ENCODE measurements around the gene SPNS2. TPM values are rescaled to one million over a fixed set of nuclear protein-coding genes. Genes with fewer than 3 reads are reported as not detected.

The SPNS2 gene
- total and polyA plus RNA-seq, 2 of the 8 experiments (the other 6 are each of a cell fraction or from before 2014, with no cell fraction given), result 1.2 to 1.5 TPM

- WGBS, 2 experiments (ENCODE audit: extremely low coverage in 1 of 2, insufficient coverage in 1 of 2, insufficient read length in 1 of 2, insufficient replicate concordance in 2 of 2, low coverage in 1 of 2, low lambda C conversion rate in 2 of 2, missing lambda C conversion rate in 1 of 2), result 97% methylated on average over 21 of the region's 26 CpGs; no CpG with 5 or more reads in 1 of the 2 experiments
- no peak for TF ChIP-seq BRCA1 (IDR thresholded peaks at IDR 0.05; ENCODE audit: low read depth, low read length)
- no peak for TF ChIP-seq SP2 (IDR thresholded peaks at IDR 0.05; ENCODE audit: low read length)
- TF ChIP-seq, protein P1, sequence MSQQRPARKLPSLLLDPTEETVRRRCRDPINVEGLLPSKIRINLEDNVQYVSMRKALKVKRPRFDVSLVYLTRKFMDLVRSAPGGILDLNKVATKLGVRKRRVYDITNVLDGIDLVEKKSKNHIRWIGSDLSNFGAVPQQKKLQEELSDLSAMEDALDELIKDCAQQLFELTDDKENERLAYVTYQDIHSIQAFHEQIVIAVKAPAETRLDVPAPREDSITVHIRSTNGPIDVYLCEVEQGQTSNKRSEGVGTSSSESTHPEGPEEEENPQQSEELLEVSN (IDR thresholded peaks at IDR 0.05), result no peak
- TF ChIP-seq TEAD4 (IDR thresholded peaks at IDR 0.05; ENCODE audit: low read depth, low read length), result no peak
- TF ChIP-seq CHD2 (IDR thresholded peaks at IDR 0.05; ENCODE audit: low read length), result no peak
- no peak for TF ChIP-seq JUN (IDR thresholded peaks at IDR 0.05; ENCODE audit: low read depth, low read length)
- TF ChIP-seq NRF1 (IDR thresholded peaks at IDR 0.05; ENCODE audit: low read depth, low read length), result no peak
- no peak for TF ChIP-seq CHD1 (IDR thresholded peaks at IDR 0.05; ENCODE audit: low read depth, low read length)
- no peak for TF ChIP-seq SIN3A (conservative IDR thresholded peaks at IDR 0.05 in 1 of 2, IDR thresholded peaks at IDR 0.05 in 1 of 2; ENCODE audit: low read depth in 1 of 2, low read length in 2 of 2)
- no peak for TF ChIP-seq PHF8 (conservative IDR thresholded peaks at IDR 0.05; ENCODE audit: low read depth, low read length)
- no peak for TF ChIP-seq BACH1 (IDR thresholded peaks at IDR 0.05; ENCODE audit: low read length)
- no peak for FAIRE-seq
These were observed 41.0 kb downstream of the SPNS2 start for GRCh38 chr17:4539576-4540223.

More at GRCh38 chr17:4539576-4540223, 41.0 kb downstream of the SPNS2 start:
- Histone ChIP-seq H3K36me3 (ENCODE audit: control insufficient read depth in 2 of 4, insufficient read depth in 4 of 4, low read length in 3 of 4) (peaks cover 23 to 61% (median 36%) of the 10 kb centered on the region in 4 experiments; a peak in 7 of 8 replicates), H4K5ac (ENCODE audit: insufficient read length, low read depth, low read length) (no peak overlapping the region), H2AFZ (ENCODE audit: low read length) (no peak overlapping the region), H2BK12ac (ENCODE audit: low read depth, low read length) (no peak overlapping the region; the same call in 1 of the 2 replicates), H3K79me1 (ENCODE audit: low read depth, low read length) (no peaks in the 10 kb centered on the region), H2BK20ac (ENCODE audit: low read length) (no peak overlapping the region), H3K4me3 (ENCODE audit: extremely low read depth in 1 of 4, insufficient read depth in 2 of 4, low read depth in 3 of 4, low read length in 4 of 4) (no peak overlapping the region), H4K91ac (replicated peaks; ENCODE audit: insufficient read length, low read length) (no peak overlapping the region), H3K23me2 (ENCODE audit: low read depth, low read length) (peaks cover 4% of the 10 kb centered on the region; the same call in 1 of the 2 replicates), H4K8ac (ENCODE audit: extremely low read depth, insufficient read depth, low read length) (no peak overlapping the region), H2BK15ac (ENCODE audit: low read length) (no peak overlapping the region), H2BK5ac (ENCODE audit: low read depth, low read length) (no peak overlapping the region), H3K79me2 (ENCODE audit: control insufficient read depth in 1 of 2, insufficient read depth in 2 of 2, low read length in 2 of 2) (no peaks in the 10 kb centered on the region), H2AK5ac (ENCODE audit: low read depth, low read length) (no peak overlapping the region), H3K4ac (replicated peaks; ENCODE audit: insufficient read length, low read depth, low read length) (no peak overlapping the region), H3K27me3 (replicated peaks in 1 of 4; ENCODE audit: control insufficient read depth in 3 of 4, extremely low read depth in 1 of 4, insufficient read depth in 3 of 4, low read length in 3 of 4) (peaks cover 0 to 5% (median 0%) of the 10 kb centered on the region in 4 experiments; a peak in 3 of 7 replicates), H2BK120ac (replicated peaks; ENCODE audit: low read depth, low read length) (no peak overlapping the region), H3K27ac (ENCODE audit: low read depth, low read length) (no peak overlapping the region), H3K14ac (ENCODE audit: insufficient read length) (no peak overlapping the region), H3K9ac (replicated peaks in 1 of 4; ENCODE audit: extremely low read depth in 1 of 4, low read depth in 3 of 4, low read length in 3 of 4) (no peak overlapping the region), H3K4me1 (replicated peaks in 1 of 4; ENCODE audit: control insufficient read depth in 3 of 4, insufficient read depth in 4 of 4, low read length in 3 of 4) (peaks cover 0 to 20% (median 15%) of the 10 kb centered on the region in 4 experiments; a peak in 6 of 7 replicates), H3K18ac (ENCODE audit: extremely low read depth, low read length) (no peak overlapping the region), H3K4me2 (ENCODE audit: insufficient read depth in 1 of 2, low read depth in 2 of 2, low read length in 2 of 2) (no peak overlapping the region), H3K56ac (replicated peaks; ENCODE audit: insufficient read length, low read depth, low read length) (no peak overlapping the region), H3K23ac (ENCODE audit: insufficient read length) (no peak overlapping the region), H4K20me1 (replicated peaks in 1 of 2; ENCODE audit: control insufficient read depth in 1 of 2, insufficient read depth in 2 of 2, low read length in 2 of 2) (peaks cover 11 to 37% of the 10 kb centered on the region in 2 experiments), H3K9me3 (ENCODE audit: insufficient read depth in 2 of 2, low read depth in 1 of 2, low read length in 1 of 2) (no peaks in the 10 kb centered on the region)
- ChIA-PET POLR2A (ENCODE audit: partially characterized antibody) (interaction anchor here (0.6 to 37.1 kb wide), 5 partner anchors 7 to 724 kb away, joined by 3 to 546 read pairs (median 3); partner anchors contain the start of genes GGT6, MYBBP1A and SPNS3), CTCF (ENCODE audit: partially characterized antibody) (interaction anchor here (1.0 to 3.6 kb wide), 8 partner anchors 9 to 121 kb away, joined by 3 to 15 read pairs (median 5); no protein-coding TSS in a partner anchor)
- DNase-seq (ENCODE audit: low read depth in 1 of 2, low spot score in 2 of 2), result no peak
